A549 (cell line): ENCODE data around the gene SEC14L5. TPM values are rescaled to one million over a fixed set of nuclear protein-coding genes. Genes with fewer than 3 reads are reported as not detected.

Experiments
- ATAC-seq, 2 experiments: fragments of 200-7000 bp in 1 of 2; fragments of >200 bp in 1 of 2; cut with Nextera tagmentation in 1 of 2; cut with Tn5 transposase in 1 of 2; 3 replicates each; pipeline versions ENCODE4 v1.8.0 to v1.9.1; 2018 to 2020; ENCODE audit warnings: mild to moderate bottlenecking in 1 of 2, moderate library complexity in 1 of 2
- CTCF ChIA-PET: fragments of 300-600 bp; sonication (Branson Sonifier 250); formaldehyde crosslinking; extraction: SDS; loops from one replicate; lab custom pipeline; 2021; ENCODE audit warnings: antibody characterized with exemption, inconsistent platforms; lab: Yijun Ruan, JAX
- POLR2A ChIA-PET: fragments of 350-600 bp; formaldehyde crosslinking; extraction: SDS; loops from one replicate; lab custom pipeline; 2021; ENCODE audit warnings: antibody characterized with exemption, inconsistent platforms; lab: Yijun Ruan, JAX
- DNase-seq, 2 experiments: peaks; one replicate each; pipeline versions ENCODE4 v3.0.0 to v3.0.0-alpha.2; 2011 to 2016; ENCODE audit warnings: low read depth in 1 of 2, low spot score in 1 of 2
- FAIRE-seq: peaks from 2 replicates; lab custom pipeline; 2011; peaks lifted over from hg19 to GRCh38; lab: Jason Lieb, UNC
- H3K27ac ChIP-seq, 2 experiments: fragments of >200 bp; sonication (Bioruptor Twin); formaldehyde crosslinking; 3 replicates each; pipeline ENCODE4 v1.5.1; 2016 to 2017
- H3K4me1 ChIP-seq: fragments of >200 bp; sonication (Bioruptor Twin); formaldehyde crosslinking; 3 replicates; pipeline ENCODE4 v1.6.1; 2016
- H3K4me2 ChIP-seq: fragments of >200 bp; sonication (Bioruptor Twin); formaldehyde crosslinking; 3 replicates; pipeline ENCODE4 v1.6.1; 2016
- H3K4me3 ChIP-seq: fragments of >200 bp; sonication (Bioruptor Twin); formaldehyde crosslinking; 3 replicates; pipeline ENCODE4 v1.5.1; 2016
- H3K9me3 ChIP-seq: fragments of >200 bp; sonication (Bioruptor Twin); formaldehyde crosslinking; 3 replicates; pipeline ENCODE4 v1.6.1; 2016
- BHLHE40 ChIP-seq: IDR thresholded peaks from 2 replicates; pipeline ENCODE4 v1.6.1; 2012; ENCODE audit warnings: low read depth, low read length, inconsistent platforms
- CBX8 ChIP-seq: fragments of 200-600 bp; sonication (generic); IDR thresholded peaks from 2 replicates; pipeline ENCODE4 v1.6.1; 2016
- CHD2 ChIP-seq: fragments of 150-350 bp; IDR thresholded peaks from 2 replicates; pipeline ENCODE4 v1.6.1; 2014; ENCODE audit warnings: low read length; ENCODE audit not compliant: partially characterized antibody
- CHD4 ChIP-seq: fragments of 200-600 bp; sonication (generic); IDR thresholded peaks from 2 replicates; pipeline ENCODE4 v1.6.1; 2016; ENCODE audit warnings: antibody characterized with exemption, mild to moderate bottlenecking, borderline replicate concordance
- EHF ChIP-seq: fragments of 250-450 bp; sonication (Bioruptor Pico); IDR thresholded peaks from 2 replicates; pipeline ENCODE4 v1.5.0; 2020; ENCODE audit warnings: mild to moderate bottlenecking
- EHMT2 ChIP-seq: fragments of 200-600 bp; sonication (generic); IDR thresholded peaks from 2 replicates; pipeline ENCODE4 v1.6.1; 2016; ENCODE audit warnings: antibody characterized with exemption, low read depth, mild to moderate bottlenecking, moderate library complexity
- HEYL ChIP-seq: fragments of 250-450 bp; sonication (Bioruptor Pico); IDR thresholded peaks from 2 replicates; pipeline ENCODE4 v1.8.0; 2021; ENCODE audit warnings: mild to moderate bottlenecking, moderate library complexity
- HOXB13 ChIP-seq: fragments of 250-450 bp; sonication (Bioruptor Pico); IDR thresholded peaks from 2 replicates; pipeline ENCODE4 v1.5.0; 2020; ENCODE audit warnings: low read depth, mild to moderate bottlenecking, moderate library complexity
- JUNB ChIP-seq: fragments of >200 bp; sonication (Bioruptor Twin); formaldehyde crosslinking; IDR thresholded peaks from 2 replicates; pipeline ENCODE4 v1.6.1; 2016
- KDM1A ChIP-seq: fragments of 200-600 bp; sonication (generic); IDR thresholded peaks from 2 replicates; pipeline ENCODE4 v1.6.1; 2016; ENCODE audit warnings: low read depth, mild to moderate bottlenecking
- MAZ ChIP-seq: fragments of 150-350 bp; IDR thresholded peaks from 2 replicates; pipeline ENCODE4 v1.6.1; 2014; ENCODE audit warnings: antibody characterized with exemption, low read depth, low read length, borderline replicate concordance
- MYC ChIP-seq: IDR thresholded peaks from 2 replicates; pipeline ENCODE4 v1.6.1; 2012; ENCODE audit warnings: mild to moderate bottlenecking, inconsistent platforms, low read length, improper control_type of control experiment, borderline replicate concordance
- NFE2L2 ChIP-seq: fragments of 150-350 bp; conservative IDR thresholded peaks from 2 replicates; pipeline ENCODE4 v1.6.1; 2014; ENCODE audit warnings: low read length
- NPAS2 ChIP-seq: fragments of 250-450 bp; sonication (Bioruptor Pico); IDR thresholded peaks from 2 replicates; pipeline ENCODE4 v1.8.0; 2022; ENCODE audit warnings: mild to moderate bottlenecking, moderate library complexity, borderline replicate concordance
- RAD21 ChIP-seq, 2 experiments: fragments of >200 bp in 1 of 2; sonication (Bioruptor Twin) in 1 of 2; formaldehyde crosslinking in 1 of 2; IDR thresholded peaks in 1 of 2; conservative IDR thresholded peaks in 1 of 2; 2 replicates in 1 of 2; 3 replicates in 1 of 2; pipeline ENCODE4 v1.6.1; 2012 to 2018; ENCODE audit warnings: inconsistent platforms in 1 of 2
- RNF2 ChIP-seq: fragments of 200-600 bp; sonication (generic); IDR thresholded peaks from 2 replicates; pipeline ENCODE4 v1.6.1; 2016; ENCODE audit warnings: low read depth, mild to moderate bottlenecking, antibody characterized with exemption, moderate library complexity, borderline replicate concordance
- SMC3 ChIP-seq: fragments of >200 bp; sonication (Bioruptor Twin); formaldehyde crosslinking; IDR thresholded peaks from 3 replicates; pipeline ENCODE4 v1.6.1; 2018; ENCODE audit warnings: inconsistent platforms
- TP53 ChIP-seq: fragments of 250-450 bp; sonication (Bioruptor Pico); IDR thresholded peaks from 2 replicates; pipeline ENCODE4 v1.5.0; 2021; ENCODE audit warnings: mild to moderate bottlenecking, moderate library complexity
- ZC3H11A ChIP-seq: fragments of 450-650 bp; IDR thresholded peaks from 2 replicates; pipeline ENCODE4 v1.6.1; 2014; ENCODE audit warnings: antibody characterized with exemption, mild to moderate bottlenecking
- ZFP36 ChIP-seq: fragments of 450-650 bp; IDR thresholded peaks from 2 replicates; pipeline ENCODE4 v1.6.1; 2014; ENCODE audit warnings: borderline replicate concordance; ENCODE audit not compliant: partially characterized antibody
- WGBS: methylation state at CpG from one replicate; pipeline ENCODE4 v1.1.6; 2017; ENCODE audit errors: missing lambda C conversion rate; 5-methylcytosine and 5-hydroxymethylcytosine counted together
- polyA plus RNA-seq, 4 experiments: library from polyadenylated mRNA; depleted of rRNA in 3 of 4; stranded (reverse); fragments of >200 nt; fragmentation: RNase III in 1 of 4; extraction: RNeasy Plus Mini Kit Qiagen cat#74134 plus additional on column Dnase treatment in 1 of 4; gene quantifications; 2 replicates in 3 of 4; 3 replicates in 1 of 4; pipeline ENCODE4 v1.2.3, GENCODE V29; 2011 to 2017
- TF ChIP-seq, protein P1 (sequence below): fragments of 250-450 bp; sonication (Bioruptor Pico); IDR thresholded peaks from 2 replicates; pipeline ENCODE4 v1.5.0; 2021; ENCODE audit warnings: mild to moderate bottlenecking, moderate library complexity, borderline replicate concordance
- TF ChIP-seq, protein P2 (sequence below): fragments of 150-350 bp; IDR thresholded peaks from 2 replicates; pipeline ENCODE4 v1.6.1; 2014; ENCODE audit warnings: low read depth, mild to moderate bottlenecking, low read length
- TF ChIP-seq, protein P3 (sequence below): fragments of >200 bp; sonication (Bioruptor Twin); formaldehyde crosslinking; IDR thresholded peaks from 3 replicates; pipeline ENCODE4 v1.6.1; 2016
- TF ChIP-seq, protein P4 (sequence below): fragments of 250-450 bp; sonication (Bioruptor Pico); IDR thresholded peaks from 2 replicates; pipeline ENCODE4 v1.5.0; 2020; ENCODE audit warnings: low read depth, mild to moderate bottlenecking, moderate library complexity

SEC14L5 gene
- polyA plus RNA-seq, 2 of the 4 experiments (the other 2 are of a cell fraction), result 0.03 to 0.05 TPM

DNA sequence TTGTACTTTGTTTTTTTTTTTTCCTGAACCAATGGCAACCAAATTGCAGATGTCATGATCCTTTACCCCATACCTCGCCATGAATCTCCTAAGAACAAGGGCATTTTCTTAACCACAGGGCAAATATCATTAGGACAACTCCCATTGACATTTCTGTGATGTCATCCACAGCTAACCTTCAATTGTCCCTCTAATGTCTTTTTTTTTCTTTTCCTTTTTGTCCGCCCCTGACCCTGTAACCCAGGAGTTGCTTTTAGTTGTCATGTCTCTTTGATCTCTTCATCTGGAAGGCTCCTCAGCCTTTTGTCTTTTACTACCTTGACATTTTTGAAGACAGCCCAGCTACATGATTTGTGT lies 76.0 kb downstream of the SEC14L5 start (continued):
- TF ChIP-seq ZFP36, result no peak
- TF ChIP-seq, protein P1, sequence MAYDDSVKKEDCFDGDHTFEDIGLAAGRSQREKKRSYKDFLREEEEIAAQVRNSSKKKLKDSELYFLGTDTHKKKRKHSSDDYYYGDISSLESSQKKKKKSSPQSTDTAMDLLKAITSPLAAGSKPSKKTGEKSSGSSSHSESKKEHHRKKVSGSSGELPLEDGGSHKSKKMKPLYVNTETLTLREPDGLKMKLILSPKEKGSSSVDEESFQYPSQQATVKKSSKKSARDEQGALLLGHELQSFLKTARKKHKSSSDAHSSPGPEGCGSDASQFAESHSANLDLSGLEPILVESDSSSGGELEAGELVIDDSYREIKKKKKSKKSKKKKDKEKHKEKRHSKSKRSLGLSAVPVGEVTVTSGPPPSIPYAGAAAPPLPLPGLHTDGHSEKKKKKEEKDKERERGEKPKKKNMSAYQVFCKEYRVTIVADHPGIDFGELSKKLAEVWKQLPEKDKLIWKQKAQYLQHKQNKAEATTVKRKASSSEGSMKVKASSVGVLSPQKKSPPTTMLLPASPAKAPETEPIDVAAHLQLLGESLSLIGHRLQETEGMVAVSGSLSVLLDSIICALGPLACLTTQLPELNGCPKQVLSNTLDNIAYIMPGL, result no peak

DNA sequence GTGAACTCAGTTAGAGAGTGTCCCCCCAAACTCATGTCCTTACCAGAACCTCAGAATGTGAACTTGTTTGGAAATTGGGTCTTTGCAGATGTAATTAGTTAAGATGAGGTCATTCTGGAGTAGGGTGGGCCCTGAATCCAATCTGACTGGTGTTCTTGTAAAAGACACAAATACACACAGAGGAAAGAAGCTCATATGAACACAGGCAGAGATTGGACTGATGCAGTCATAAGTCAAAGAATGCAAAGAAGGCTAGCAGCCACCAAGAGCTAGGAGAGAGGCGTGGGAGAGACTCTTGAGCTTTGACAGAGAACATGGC lies 77.7 kb downstream of the SEC14L5 start:
- CTCF ChIA-PET, result interaction anchor here (0.8 to 1.8 kb wide), 3 partner anchors 20 to 31 kb away, joined by 3 read pairs; no protein-coding TSS in a partner anchor
- no peak for FAIRE-seq
- 42% methylated on average over 1 of the region's 1 CpG for WGBS

DNA sequence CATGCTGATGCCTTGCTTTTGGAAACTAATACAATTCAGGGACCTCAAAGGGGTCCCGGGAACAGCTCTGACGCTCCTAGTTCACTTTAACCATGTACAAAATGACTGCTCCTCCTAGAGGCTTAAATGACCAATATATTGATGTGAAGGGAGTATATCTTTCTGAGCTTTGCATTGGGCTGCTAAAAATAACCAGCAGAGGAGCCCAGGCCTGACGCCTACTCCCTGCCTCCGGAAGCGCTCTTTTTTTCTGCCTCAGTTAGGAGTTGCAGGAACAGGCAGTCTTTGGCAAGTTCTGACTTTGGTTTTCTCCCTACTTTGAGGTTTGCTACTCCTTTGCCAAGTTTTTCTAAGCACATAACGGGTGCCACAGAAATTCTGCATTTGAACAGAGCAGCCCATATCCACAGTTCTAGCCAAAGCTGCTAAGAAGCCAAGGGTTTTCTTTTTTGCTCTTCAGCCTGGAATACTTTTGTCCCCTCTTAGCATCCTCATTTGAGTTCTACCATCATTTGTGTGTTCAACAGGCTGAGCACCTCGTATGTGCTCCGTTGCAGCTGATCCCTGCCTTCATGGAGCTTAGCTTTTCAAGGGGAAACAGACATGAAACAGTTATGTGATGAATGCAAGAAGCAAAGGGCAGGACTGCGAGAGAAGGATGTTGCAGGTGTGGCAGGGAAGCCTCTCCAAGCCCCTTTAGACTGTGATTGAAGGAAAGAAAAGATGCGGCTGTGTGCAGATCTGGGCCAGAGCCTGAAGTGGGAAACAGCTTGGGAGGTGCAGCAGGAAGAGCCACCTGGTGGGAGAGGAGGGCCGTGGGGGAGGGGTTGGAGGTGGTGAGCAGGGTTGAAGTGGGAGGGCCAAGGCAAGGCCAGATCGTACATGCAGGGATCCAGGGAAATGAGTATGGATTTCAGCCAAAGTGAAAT lies 78.4 kb downstream of the SEC14L5 start:
- 36% methylated on average over 12 of the region's 12 CpGs for WGBS
- CTCF ChIA-PET, result interaction anchor here (0.7 to 1.8 kb wide), 4 partner anchors 9 to 30 kb away, joined by 3 read pairs; no protein-coding TSS in a partner anchor
- no peak for DNase-seq
- FAIRE-seq, result no peak
- POLR2A ChIA-PET, result no interaction called here
- Histone ChIP-seq H3K4me1 (peaks cover 12% of the 10 kb centered on the region), H3K4me3 (no peak overlapping the region)
- TF ChIP-seq, protein P2, sequence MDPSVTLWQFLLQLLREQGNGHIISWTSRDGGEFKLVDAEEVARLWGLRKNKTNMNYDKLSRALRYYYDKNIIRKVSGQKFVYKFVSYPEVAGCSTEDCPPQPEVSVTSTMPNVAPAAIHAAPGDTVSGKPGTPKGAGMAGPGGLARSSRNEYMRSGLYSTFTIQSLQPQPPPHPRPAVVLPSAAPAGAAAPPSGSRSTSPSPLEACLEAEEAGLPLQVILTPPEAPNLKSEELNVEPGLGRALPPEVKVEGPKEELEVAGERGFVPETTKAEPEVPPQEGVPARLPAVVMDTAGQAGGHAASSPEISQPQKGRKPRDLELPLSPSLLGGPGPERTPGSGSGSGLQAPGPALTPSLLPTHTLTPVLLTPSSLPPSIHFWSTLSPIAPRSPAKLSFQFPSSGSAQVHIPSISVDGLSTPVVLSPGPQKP, result no peak
- TF ChIP-seq SMC3, result no peak
- TF ChIP-seq ZC3H11A, result no peak
- no peak for TF ChIP-seq NPAS2
- no peak for TF ChIP-seq RAD21 (conservative IDR thresholded peaks at IDR 0.05 in 1 of 2, IDR thresholded peaks at IDR 0.05 in 1 of 2)
- no peak for TF ChIP-seq HOXB13 (CRISPR knock-in tag)
- TF ChIP-seq JUNB, result no peak
- TF ChIP-seq CHD4, result no peak
- no peak for TF ChIP-seq MAZ
- TF ChIP-seq, protein P3, sequence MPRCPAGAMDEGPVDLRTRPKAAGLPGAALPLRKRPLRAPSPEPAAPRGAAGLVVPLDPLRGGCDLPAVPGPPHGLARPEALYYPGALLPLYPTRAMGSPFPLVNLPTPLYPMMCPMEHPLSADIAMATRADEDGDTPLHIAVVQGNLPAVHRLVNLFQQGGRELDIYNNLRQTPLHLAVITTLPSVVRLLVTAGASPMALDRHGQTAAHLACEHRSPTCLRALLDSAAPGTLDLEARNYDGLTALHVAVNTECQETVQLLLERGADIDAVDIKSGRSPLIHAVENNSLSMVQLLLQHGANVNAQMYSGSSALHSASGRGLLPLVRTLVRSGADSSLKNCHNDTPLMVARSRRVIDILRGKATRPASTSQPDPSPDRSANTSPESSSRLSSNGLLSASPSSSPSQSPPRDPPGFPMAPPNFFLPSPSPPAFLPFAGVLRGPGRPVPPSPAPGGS, result no peak
- no peak for TF ChIP-seq HEYL
- TF ChIP-seq, all 56 proteins: peak for 0
- Histone ChIP-seq H3K4me2 (no peak overlapping the region), H3K9me3 (no peaks in the 10 kb centered on the region), H3K27ac (no peak overlapping the region)
- peak in 1 of 2 experiments; percentile 24; a peak in 2 of 6 replicates for ATAC-seq

More for the DNA sequence above, 77.7 kb downstream of the SEC14L5 start:
- POLR2A ChIA-PET, result no interaction called here
- TF ChIP-seq, protein P1, result no peak
- no peak for TF ChIP-seq EHF
- TF ChIP-seq HOXB13 (CRISPR knock-in tag), result no peak
- TF ChIP-seq MYC, result no peak
- TF ChIP-seq, protein P4, sequence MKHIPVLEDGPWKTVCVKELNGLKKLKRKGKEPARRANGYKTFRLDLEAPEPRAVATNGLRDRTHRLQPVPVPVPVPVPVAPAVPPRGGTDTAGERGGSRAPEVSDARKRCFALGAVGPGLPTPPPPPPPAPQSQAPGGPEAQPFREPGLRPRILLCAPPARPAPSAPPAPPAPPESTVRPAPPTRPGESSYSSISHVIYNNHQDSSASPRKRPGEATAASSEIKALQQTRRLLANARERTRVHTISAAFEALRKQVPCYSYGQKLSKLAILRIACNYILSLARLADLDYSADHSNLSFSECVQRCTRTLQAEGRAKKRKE, result no peak
- no peak for TF ChIP-seq EHMT2
- no peak for TF ChIP-seq NFE2L2
- no peak for TF ChIP-seq CHD4
- TF ChIP-seq, protein P2, result no peak
- TF ChIP-seq BHLHE40, result no peak
- no peak for TF ChIP-seq TP53 (CRISPR knock-in tag)
- TF ChIP-seq CBX8, result no peak
- TF ChIP-seq RNF2, result no peak
- no peak for TF ChIP-seq CHD2
- TF ChIP-seq ZC3H11A, result no peak
- TF ChIP-seq HEYL, result no peak
- no peak for TF ChIP-seq KDM1A
- ATAC-seq, result no peak
- no peak overlapping the region for H3K4me2 ChIP-seq
- H3K4me1 ChIP-seq, result peaks cover 11% of the 10 kb centered on the region
- H3K4me3 ChIP-seq, result no peak overlapping the region
- no peak overlapping the region for H3K27ac ChIP-seq
- DNase-seq, result no peak
- H3K9me3 ChIP-seq, result no peaks in the 10 kb centered on the region
